NCI-H1105 treated with DMSO at 0.1 percent for 48 hours (cell line): ENCODE data around the gene SH3BP4.
"Not testable (repeated sequence)": the region's sequence is repeated elsewhere in the genome, so short reads cannot be mapped to it uniquely, and the experiment has no call there.

ENCODE experiments used
- DNase-seq: peaks from one replicate; lab custom pipeline; 2025; lab: John Stamatoyannopoulos, UW

SH3BP4 gene

DNA sequence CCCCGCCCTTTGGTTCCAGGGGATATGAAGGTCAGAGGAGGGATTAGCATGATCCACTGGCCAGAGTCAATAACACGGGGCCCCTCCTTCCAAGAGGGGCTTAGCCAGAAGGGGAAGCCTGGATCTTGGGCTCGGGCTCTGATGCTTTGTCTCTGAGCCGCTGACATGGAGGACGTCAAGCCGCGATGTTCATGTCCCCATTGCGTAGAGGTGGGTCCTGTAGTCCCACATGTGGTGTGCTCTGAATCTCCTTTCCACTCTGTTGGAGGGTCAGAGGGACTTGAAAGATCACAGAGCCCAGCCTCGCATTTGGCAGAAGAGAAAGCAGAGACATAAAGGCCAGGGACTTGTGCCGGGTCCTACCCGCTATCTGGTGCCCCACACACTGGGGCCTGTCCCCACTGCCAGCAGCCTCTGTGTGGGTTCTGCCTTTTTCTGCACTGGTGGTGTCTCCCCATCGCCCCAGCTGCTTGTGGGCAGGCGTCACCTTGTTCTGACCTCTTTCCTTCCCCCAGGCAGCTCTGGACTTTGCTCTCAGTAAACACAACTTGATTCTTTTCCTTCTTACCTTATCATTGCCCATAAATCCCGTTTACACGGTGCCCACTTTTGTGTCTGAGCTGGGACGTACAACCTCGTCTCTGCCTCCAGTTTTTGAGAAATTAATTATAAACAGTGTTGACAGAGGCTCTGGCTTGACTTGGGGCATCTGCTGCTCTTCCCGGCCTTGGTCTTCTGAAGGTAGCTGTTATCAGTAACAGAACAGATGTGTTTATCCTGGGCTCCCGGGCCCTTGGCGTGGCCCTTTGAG, 48.8 kb downstream of the SH3BP4 start:
- no peak for DNase-seq

- no peak for DNase-seq
Observed at GRCh38 chr2:235001237-235002133, 49.7 kb downstream of the SH3BP4 start.

DNA sequence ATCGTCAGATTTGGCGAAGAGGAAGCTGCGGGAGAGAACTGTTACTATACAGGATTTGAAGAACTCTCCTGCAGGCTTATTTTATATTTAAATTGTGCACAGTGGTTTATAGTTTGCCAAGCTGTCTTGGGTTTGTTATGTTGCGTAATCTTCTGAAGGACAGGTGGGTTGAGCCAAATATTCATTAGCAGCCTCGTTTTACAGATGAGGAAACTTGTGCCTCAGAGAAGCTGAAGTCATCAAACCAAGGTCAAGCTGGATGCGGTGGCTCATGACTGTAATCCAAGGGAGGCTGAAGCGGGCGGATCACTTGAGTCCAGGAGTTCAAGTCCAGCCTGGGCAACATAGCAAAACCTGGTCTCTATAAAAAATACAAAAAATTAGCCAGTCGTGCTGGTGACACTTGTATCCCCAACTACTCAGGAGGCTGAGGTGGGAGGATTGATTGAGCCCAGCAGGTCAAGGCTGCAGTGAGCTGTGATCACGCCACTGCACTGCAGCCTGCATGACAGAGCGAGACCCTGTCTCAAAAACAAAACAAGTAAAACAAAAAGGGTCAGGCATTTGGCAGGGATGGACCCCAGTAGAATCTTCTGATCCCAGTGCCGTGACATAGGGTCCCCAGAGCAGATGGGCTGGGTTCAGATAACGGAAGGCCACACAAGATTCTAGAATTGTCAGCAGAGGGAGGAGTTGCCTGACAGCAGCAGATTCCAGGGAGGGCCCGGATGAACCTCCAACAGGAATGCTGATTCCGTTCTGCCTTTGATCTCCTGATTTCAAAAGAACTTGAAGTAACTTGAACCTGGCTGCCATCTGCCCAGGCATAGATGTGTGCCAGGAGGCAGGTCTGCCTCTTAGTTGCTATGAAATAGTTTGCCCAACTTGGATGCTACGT, 50.6 kb downstream of the SH3BP4 start:
- DNase-seq = no peak

GRCh38 chr2:235003096-235003775, 51.4 kb downstream of the SH3BP4 start:
- no peak for DNase-seq

GRCh38 chr2:235004329-235004903, 52.6 kb downstream of the SH3BP4 start:
- DNase-seq = no peak

GRCh38 chr2:235005023-235005422, 53.2 kb downstream of the SH3BP4 start:
- DNase-seq = no peak

- no peak for DNase-seq
Observed at GRCh38 chr2:235005603-235006259, 53.9 kb downstream of the SH3BP4 start.

DNA sequence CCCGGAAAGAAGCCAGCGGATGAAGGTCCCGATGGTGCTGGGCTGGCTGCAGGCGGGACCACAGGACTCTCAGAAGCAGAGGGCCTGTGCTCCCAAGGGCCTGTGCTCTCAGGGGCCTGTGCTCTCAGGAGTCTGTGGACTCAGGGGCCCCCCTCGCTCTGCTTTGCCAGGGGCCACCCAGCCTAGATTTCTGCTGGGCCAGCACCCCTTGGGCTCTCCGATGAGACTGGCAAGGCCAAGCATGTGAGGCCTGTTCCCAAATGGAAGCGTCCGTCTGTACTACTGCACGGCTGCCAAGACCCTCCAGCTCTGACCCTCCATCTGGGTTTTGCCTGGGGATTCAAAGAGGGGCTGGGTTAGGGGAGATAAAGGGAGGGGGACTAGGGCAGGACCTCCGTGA, 54.6 kb downstream of the SH3BP4 start:
- DNase-seq = no peak

DNA sequence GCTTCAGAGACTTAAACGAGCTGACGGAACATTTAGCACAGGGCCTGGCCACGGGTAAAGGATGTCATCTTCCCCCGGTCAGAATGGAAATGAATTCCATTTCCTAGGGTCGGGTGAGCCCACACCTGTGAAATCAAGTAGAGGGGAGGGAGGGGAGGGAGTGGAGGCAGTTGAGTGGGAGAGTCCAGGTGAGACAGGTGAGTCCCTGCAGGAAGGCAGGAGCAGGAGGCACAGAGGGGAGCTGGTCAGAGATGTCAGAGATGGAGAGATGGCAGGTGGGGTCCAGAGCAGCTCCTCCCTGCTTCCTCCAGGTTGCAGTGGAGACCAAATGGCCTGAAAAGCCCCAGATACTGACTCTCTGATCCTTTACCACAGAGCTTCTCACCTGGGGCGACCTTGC, 55.2 kb downstream of the SH3BP4 start:
- no peak for DNase-seq

DNA sequence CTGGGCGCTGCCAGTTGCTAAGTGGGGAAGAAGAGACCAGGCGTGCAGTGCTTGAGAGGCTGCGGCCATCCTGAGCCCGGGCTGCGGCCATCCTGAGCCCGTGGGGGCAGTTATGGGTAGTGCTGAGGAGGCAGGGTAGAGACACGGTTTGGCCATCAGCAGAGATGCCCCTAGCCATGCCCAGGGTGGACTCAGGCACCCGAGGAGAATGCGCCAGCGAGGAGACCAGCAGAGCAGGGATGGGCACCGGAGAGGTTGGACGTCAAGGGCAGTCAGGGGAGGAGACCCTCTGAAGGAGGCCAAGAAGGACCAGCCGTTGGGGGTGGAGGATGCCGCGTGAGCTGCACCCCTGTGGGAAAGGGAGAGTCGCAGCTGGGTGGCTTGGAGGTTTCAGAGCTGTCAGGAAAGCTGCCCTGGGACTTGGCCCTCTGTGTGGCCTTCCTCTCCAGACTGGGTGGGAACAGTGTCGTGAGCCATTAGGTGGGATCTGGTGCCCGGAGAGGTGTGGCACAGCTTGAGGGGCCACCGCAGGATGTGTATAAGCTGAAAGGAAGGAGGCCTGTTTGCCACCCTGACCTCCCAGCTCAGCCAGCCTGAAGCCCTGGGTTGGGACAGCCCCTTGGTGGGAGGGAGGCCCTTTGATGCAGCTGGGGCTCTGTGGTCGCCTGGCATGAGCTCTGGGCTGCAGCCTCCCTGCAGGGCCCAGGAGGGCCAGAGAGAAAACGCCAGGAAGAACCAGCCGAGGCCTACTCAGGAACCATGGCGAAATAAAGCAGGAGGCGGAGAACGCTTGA, 56.0 kb downstream of the SH3BP4 start:
- DNase-seq = no peak

GRCh38 chr2:235008584-235009044, 56.8 kb downstream of the SH3BP4 start:
- DNase-seq = peak; percentile 5

GRCh38 chr2:235009081-235009480, 57.3 kb downstream of the SH3BP4 start:
- no peak for DNase-seq

DNA sequence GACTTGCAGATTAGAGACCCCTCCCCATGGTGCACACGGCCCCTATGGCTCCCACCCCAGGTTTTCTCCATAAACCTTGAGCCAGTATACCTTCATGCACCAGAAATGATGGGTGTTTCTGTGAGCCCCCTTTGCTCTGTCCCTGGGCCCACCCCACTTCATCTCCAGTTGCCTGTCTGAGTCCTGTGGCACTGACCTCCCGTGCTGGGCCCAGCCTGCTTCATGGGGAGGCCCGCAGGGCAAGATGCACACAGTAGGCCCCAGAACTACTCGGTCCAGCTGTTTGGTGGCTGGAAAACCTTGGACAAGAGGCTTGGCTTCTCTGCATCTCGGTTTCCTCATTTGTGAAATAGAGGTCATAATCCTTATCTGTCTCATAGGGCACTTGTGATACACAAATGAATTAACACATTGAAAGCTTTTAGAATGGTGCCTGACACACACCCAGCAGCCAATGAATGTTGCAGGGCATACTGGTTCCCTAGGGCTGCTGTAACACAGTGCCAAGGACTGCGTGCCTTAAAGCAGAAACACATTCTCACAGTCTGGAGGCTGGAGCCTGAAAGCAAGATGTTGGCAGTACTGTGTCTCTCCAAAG, 58.4 kb downstream of the SH3BP4 start:
- DNase-seq = no peak

DNA sequence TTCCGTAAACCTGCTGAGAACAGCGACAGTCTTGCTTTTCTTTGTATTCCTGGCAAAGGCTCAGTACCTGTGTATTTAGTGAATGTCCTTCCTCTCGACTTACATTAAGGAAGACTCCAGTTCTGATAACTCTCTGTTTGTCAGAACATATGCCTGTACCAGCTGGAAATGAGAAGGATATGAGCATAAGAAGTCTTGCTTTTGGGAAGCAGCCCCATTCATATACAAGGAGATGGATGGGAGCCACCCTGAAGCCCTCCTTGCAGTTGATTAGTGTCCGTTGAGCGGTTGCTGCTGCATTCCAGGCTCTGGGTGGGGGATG, 59.8 kb downstream of the SH3BP4 start:
- no peak for DNase-seq

DNA sequence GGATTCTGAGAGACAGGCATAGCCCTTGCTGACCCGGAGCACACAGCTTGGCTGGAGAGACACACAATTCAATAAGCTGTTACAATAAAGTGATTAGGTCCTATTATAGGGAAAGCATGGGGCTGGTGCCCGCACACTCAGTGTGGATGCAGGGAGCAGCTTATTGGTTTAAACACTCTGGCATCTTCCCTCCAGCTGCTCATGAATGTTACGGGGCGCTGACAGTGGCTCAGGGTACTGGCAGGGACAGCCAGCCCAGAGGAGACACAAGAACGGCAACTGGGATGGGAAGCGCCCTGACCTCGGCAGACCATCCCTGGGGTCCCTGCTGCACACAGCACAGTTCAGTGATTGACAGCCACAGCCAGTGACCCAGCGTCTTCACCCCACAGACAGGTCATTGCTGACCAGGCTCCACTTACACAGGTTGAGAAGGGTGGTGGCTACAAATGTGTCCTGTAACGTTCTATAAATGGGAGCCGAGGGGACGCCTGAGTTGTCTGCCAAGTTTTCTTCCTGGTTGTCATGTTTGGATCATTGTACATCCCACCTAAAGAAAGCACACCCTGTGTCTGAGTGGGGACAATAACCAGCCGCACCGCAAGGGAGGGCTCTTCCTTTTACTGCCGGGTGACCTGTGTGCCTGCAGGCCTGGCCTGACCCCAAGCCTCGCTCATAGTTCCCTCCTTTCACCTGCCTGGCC, 60.3 kb downstream of the SH3BP4 start:
- DNase-seq = no peak

DNA sequence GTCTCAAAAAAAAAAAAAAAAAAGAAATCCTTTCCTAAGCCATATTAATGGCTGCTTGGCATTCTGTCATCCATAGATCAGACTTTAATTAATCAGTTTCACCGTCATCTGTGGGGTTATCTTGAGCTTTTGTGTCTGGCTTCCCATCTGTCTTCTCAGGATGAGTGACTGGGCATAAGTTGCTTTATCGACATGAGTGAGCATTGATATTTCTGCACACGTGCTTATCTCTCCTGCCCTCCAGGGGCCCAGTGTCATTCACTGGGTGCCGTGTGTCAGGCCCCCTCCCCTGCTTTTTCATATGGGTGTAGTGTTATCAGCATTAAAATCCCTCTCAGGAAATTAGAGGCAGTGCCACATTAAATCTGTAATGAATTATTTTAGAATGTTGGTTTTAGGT, 65.6 kb downstream of the SH3BP4 start:
- DNase-seq = no peak

GRCh38 chr2:235018838-235019237, 67.0 kb downstream of the SH3BP4 start:
- DNase-seq = no peak

DNA sequence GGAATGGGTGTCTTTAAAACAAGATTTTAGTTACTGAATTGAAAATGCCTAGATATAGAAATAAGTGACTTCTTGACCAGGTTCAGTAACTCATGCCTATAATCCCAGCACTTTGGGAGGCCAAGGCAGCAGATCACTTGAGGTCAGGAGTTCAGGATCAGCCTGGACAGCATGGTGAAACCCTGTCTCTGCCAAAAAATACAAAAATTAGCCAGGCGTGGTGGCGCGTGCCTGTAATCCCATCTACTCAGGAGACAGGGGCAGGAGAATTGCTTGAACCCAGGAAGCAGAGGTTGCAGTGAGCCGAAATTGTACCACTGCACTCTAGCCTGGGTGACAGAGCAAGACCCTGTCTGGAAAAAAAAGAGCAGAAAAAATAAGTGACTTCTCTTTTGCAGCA, 68.3 kb downstream of the SH3BP4 start:
- DNase-seq = not testable (repeated sequence)

- no peak for DNase-seq
Observed at GRCh38 chr2:235021752-235022151, 69.9 kb downstream of the SH3BP4 start.
